GM12891 (cell line): ENCODE measurements around the gene ATP2B2.

Experiments
- PAX5 ChIP-seq: IDR thresholded peaks from 2 replicates; pipeline ENCODE4 v1.6.1; 2011; ENCODE audit warnings: low read length, moderate library complexity, mild to moderate bottlenecking; ENCODE audit not compliant: insufficient read depth, severe bottlenecking
- POLR2A ChIP-seq: IDR thresholded peaks from 2 replicates; pipeline ENCODE4 v1.6.1; 2011; ENCODE audit warnings: low read depth, low read length, control low read depth
- POLR2AphosphoS5 ChIP-seq: IDR thresholded peaks from 2 replicates; pipeline ENCODE4 v1.6.1; 2011; ENCODE audit warnings: low read depth, low read length, control low read depth
- POU2F2 ChIP-seq: IDR thresholded peaks from 2 replicates; pipeline ENCODE4 v1.6.1; 2011; ENCODE audit warnings: low read depth, mild to moderate bottlenecking, control low read depth, low read length, moderate library complexity
- SPI1 ChIP-seq: IDR thresholded peaks from 2 replicates; pipeline ENCODE4 v1.6.1; 2011; ENCODE audit warnings: low read depth, low read length, control low read depth
- TAF1 ChIP-seq: IDR thresholded peaks from 2 replicates; pipeline ENCODE4 v1.6.1; 2011; ENCODE audit warnings: low read depth, low read length, control low read depth

- TF ChIP-seq POLR2AphosphoS5 (peak; percentile 68; the same call in 1 of the 2 replicates), POLR2A (no peak), TAF1 (no peak), SPI1 (no peak), POU2F2 (no peak), PAX5 (no peak)
Measured at GRCh38 chr3:10315771-10316344, 189.5 kb downstream of the ATP2B2 start.
